Mesenchymal stem cell (in vitro differentiated cells and primary cell): ENCODE data around the gene TAP2.
A peak's percentile ranks its signal among the peaks of the same experiment; 100 is the strongest.

Source experiments
- DNase-seq: peaks from one replicate; pipeline ENCODE4 v3.0.0-alpha.2; 2013
- H2AFZ ChIP-seq: one replicate; pipeline ENCODE4 v1.6.1; 2013; ENCODE audit warnings: low read depth, mild to moderate bottlenecking, control low read depth, inconsistent platforms, low read length, moderate library complexity
- H2AK5ac ChIP-seq: 2 replicates; pipeline ENCODE4 v1.6.1; 2013; ENCODE audit warnings: low read length, moderate library complexity, mild to moderate bottlenecking, inconsistent platforms; ENCODE audit not compliant: severe bottlenecking
- H2BK120ac ChIP-seq: one replicate; pipeline ENCODE4 v1.6.1; 2013; ENCODE audit warnings: low read depth, mild to moderate bottlenecking, inconsistent platforms, low read length, moderate library complexity
- H2BK12ac ChIP-seq, 2 experiments: one replicate each; pipeline ENCODE4 v1.6.1; 2013; ENCODE audit warnings: inconsistent platforms in 2 of 2, low read length in 2 of 2, mild to moderate bottlenecking in 2 of 2, moderate library complexity in 2 of 2, control low read depth in 1 of 2
- H2BK15ac ChIP-seq: one replicate; pipeline ENCODE4 v1.6.1; 2013; ENCODE audit warnings: mild to moderate bottlenecking, low read depth, inconsistent platforms; ENCODE audit not compliant: poor library complexity, severe bottlenecking
- H2BK5ac ChIP-seq: 2 replicates; pipeline ENCODE4 v1.6.1; 2013; ENCODE audit warnings: low read depth, mild to moderate bottlenecking, low read length, control low read depth, inconsistent platforms; ENCODE audit not compliant: poor library complexity, severe bottlenecking
- H3K14ac ChIP-seq, 2 experiments: one replicate each; pipeline ENCODE4 v1.6.1; 2013; ENCODE audit warnings: inconsistent platforms in 2 of 2, low read length in 2 of 2, control low read depth in 1 of 2, mild to moderate bottlenecking in 1 of 2, moderate library complexity in 1 of 2
- H3K18ac ChIP-seq, 2 experiments: one replicate each; pipeline ENCODE4 v1.6.1; 2013; ENCODE audit warnings: inconsistent platforms in 2 of 2, low read length in 2 of 2, control low read depth in 1 of 2, low read depth in 1 of 2, mild to moderate bottlenecking in 1 of 2
- H3K23ac ChIP-seq, 2 experiments: one replicate each; pipeline ENCODE4 v1.6.1; 2013; ENCODE audit warnings: inconsistent platforms in 2 of 2, low read length in 2 of 2, mild to moderate bottlenecking in 2 of 2, moderate library complexity in 2 of 2, control low read depth in 1 of 2
- H3K27ac ChIP-seq: 2 replicates; pipeline ENCODE4 v1.5.1; 2013; ENCODE audit warnings: mild to moderate bottlenecking, moderate library complexity, low read length, control low read depth, inconsistent platforms; ENCODE audit not compliant: poor library complexity, severe bottlenecking
- H3K27me3 ChIP-seq, 2 experiments: 2 replicates each; pipeline versions ENCODE4 v1.6.1 to v1.7.0; 2013; ENCODE audit warnings: low read length in 2 of 2, mild to moderate bottlenecking in 2 of 2, moderate library complexity in 2 of 2, control low read depth in 1 of 2, inconsistent platforms in 1 of 2; ENCODE audit not compliant: control insufficient read depth in 1 of 2, insufficient read depth in 1 of 2
- H3K36me3 ChIP-seq, 2 experiments: 2 replicates each; pipeline versions ENCODE4 v1.6.1 to v1.7.0; 2013; ENCODE audit warnings: low read length in 2 of 2, control low read depth in 1 of 2, inconsistent platforms in 1 of 2, low read depth in 1 of 2, mild to moderate bottlenecking in 1 of 2; ENCODE audit not compliant: insufficient read depth in 2 of 2, control insufficient read depth in 1 of 2
- H3K4ac ChIP-seq, 2 experiments: one replicate each; pipeline ENCODE4 v1.6.1; 2013; ENCODE audit warnings: inconsistent platforms in 2 of 2, low read length in 2 of 2, mild to moderate bottlenecking in 2 of 2, moderate library complexity in 2 of 2, control low read depth in 1 of 2, low read depth in 1 of 2
- H3K4me1 ChIP-seq: 2 replicates; pipeline ENCODE4 v1.6.1; 2013; ENCODE audit warnings: low read depth, low read length, control low read depth; ENCODE audit not compliant: control insufficient read depth, insufficient read depth
- H3K4me2 ChIP-seq: 2 replicates; pipeline ENCODE4 v1.6.1; 2013; ENCODE audit warnings: low read length, mild to moderate bottlenecking, inconsistent platforms; ENCODE audit not compliant: poor library complexity, severe bottlenecking
- H3K4me3 ChIP-seq, 2 experiments: 2 replicates each; pipeline versions ENCODE4 v1.5.1 to v1.7.0; 2013; ENCODE audit warnings: low read length in 2 of 2, mild to moderate bottlenecking in 2 of 2, control low read depth in 1 of 2, low read depth in 1 of 2; ENCODE audit not compliant: insufficient read depth in 1 of 2
- H3K79me1 ChIP-seq: replicated peaks from 2 replicates; pipeline ENCODE4 v1.6.1; 2013; ENCODE audit warnings: mild to moderate bottlenecking, control low read depth, low read length, inconsistent platforms; ENCODE audit not compliant: poor library complexity, severe bottlenecking
- H3K9ac ChIP-seq: 2 replicates; pipeline ENCODE4 v1.7.0; 2013; ENCODE audit warnings: mild to moderate bottlenecking, low read length, moderate library complexity
- H3K9me3 ChIP-seq: 2 replicates; pipeline ENCODE4 v1.7.0; 2013; ENCODE audit warnings: mild to moderate bottlenecking, low read length; ENCODE audit not compliant: control insufficient read depth
- H4K8ac ChIP-seq: one replicate; pipeline ENCODE4 v1.6.1; 2013; ENCODE audit warnings: inconsistent platforms, mild to moderate bottlenecking, low read length, moderate library complexity
- H4K91ac ChIP-seq: one replicate; pipeline ENCODE4 v1.6.1; 2013; ENCODE audit warnings: mild to moderate bottlenecking, low read length, inconsistent platforms
- WGBS: methylation state at CpG from one replicate; pipeline ENCODE4 v1.1.7; 2013; ENCODE audit warnings: mixed read lengths; 5-methylcytosine and 5-hydroxymethylcytosine counted together

The TAP2 gene

DNA sequence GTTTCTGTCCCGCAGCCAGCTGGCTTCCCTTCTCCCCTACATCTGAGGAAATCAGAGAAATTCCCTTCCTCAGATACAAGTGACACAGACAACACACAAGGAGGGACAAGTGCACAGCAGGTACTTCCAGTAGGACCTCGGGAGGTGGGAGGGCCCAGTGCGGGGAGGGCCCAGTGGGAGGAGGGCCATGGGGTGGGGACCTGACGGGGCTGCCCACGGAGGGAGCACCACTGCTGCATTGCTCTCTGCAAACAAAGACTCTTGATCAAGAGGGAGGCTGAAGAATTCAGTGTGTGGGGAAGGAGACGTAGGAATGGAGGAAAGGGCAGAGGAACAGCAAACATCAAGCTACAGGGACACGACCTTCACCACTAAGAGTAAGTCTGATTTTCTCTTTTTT is 9.0 kb downstream of the TAP2 start:
- H3K18ac ChIP-seq = no peak overlapping the region
- H3K27me3 ChIP-seq = no peaks in the 10 kb centered on the region
- H3K4ac ChIP-seq = no peak overlapping the region
- no peak overlapping the region for H2BK5ac ChIP-seq
- no peak overlapping the region for H3K9ac ChIP-seq
- peaks cover 29 to 65% of the 10 kb centered on the region in 2 experiments for H3K36me3 ChIP-seq
- H2AK5ac ChIP-seq = no peak overlapping the region
- no peak overlapping the region for H4K8ac ChIP-seq
- no peak overlapping the region for H2BK12ac ChIP-seq
- H3K27ac ChIP-seq = no peak overlapping the region
- H3K9me3 ChIP-seq = no peaks in the 10 kb centered on the region
- DNase-seq = no peak
- H2AFZ ChIP-seq = no peak overlapping the region
- no peak overlapping the region for H2BK120ac ChIP-seq
- no peaks in the 10 kb centered on the region for H3K4me1 ChIP-seq
- no peaks in the 10 kb centered on the region for H3K79me1 ChIP-seq
- no peak overlapping the region for H3K14ac ChIP-seq
- no peak overlapping the region for H2BK15ac ChIP-seq
- H4K91ac ChIP-seq = no peak overlapping the region
- H3K4me2 ChIP-seq = no peak overlapping the region
- no peak overlapping the region for H3K23ac ChIP-seq
- WGBS = 72% methylated on average over 7 of the region's 7 CpGs
- H3K4me3 ChIP-seq = no peak overlapping the region

DNA sequence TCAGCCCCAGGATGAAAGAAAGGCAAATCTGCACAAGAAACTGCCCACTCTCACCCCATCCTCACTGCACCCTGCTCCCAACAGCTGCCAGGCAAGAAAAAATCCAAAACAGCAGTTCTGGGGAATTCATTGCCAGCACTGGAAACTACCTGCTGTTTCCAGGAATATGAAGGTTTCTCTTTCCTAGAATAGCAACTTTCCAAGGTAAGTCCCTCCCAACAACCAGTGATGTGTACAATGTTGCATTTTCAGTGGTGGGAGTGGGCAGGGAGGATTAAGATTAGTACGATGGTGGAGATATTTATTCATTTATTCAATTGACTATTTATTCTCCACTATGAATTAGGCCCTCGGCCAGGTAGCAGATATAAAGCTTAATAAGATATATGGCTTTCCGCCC is 11.5 kb downstream of the TAP2 start:
- H2AK5ac ChIP-seq = no peak overlapping the region
- peaks cover 22 to 47% of the 10 kb centered on the region in 2 experiments for H3K36me3 ChIP-seq
- WGBS = 96% methylated on average over 2 of the region's 3 CpGs

GRCh38 chr6:32825966-32826365 is 12.6 kb downstream of the TAP2 start:
- no peak overlapping the region for H2BK15ac ChIP-seq

More for the DNA sequence above, 11.5 kb downstream of the TAP2 start:
- H3K9me3 ChIP-seq = no peaks in the 10 kb centered on the region
- H3K14ac ChIP-seq = no peak overlapping the region
- H2AFZ ChIP-seq = no peak overlapping the region
- no peaks in the 10 kb centered on the region for H3K79me1 ChIP-seq
- H3K27ac ChIP-seq = no peak overlapping the region
- H3K4me3 ChIP-seq = no peak overlapping the region
- H3K4me2 ChIP-seq = no peak overlapping the region
- H3K4me1 ChIP-seq = no peaks in the 10 kb centered on the region
- no peak overlapping the region for H4K91ac ChIP-seq
- no peak for DNase-seq
- H3K23ac ChIP-seq = no peak overlapping the region
- H2BK5ac ChIP-seq = no peak overlapping the region
- H3K18ac ChIP-seq = no peak overlapping the region
- no peak overlapping the region for H2BK12ac ChIP-seq
- H4K8ac ChIP-seq = no peak overlapping the region
- H3K9ac ChIP-seq = no peak overlapping the region
- H2BK120ac ChIP-seq = no peak overlapping the region
- no peaks in the 10 kb centered on the region for H3K27me3 ChIP-seq
- no peak overlapping the region for H3K4ac ChIP-seq
- H2BK15ac ChIP-seq = no peak overlapping the region

DNA sequence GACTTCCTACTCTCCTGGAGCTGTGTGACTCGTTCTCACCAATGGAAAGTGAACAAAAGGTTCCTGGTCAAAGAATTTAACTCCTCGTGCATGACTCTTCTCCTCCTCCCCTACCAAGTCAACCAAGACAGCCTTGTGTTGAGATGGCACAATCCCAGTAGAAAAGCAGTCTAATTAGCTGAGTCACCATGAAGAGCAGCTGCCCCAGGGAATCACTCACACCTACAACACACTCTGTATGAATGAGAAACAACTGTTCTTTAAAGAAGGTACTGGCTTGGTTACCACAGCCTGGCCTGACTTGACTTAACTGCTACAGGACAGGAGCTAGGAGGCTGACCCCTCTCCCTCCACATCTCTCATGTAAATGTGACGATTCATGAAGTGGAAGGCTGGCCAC is 18.8 kb downstream of the TAP2 start:
- Histone ChIP-seq H2BK120ac (no peak overlapping the region), H4K91ac (no peak overlapping the region), H2AFZ (no peak overlapping the region), H4K8ac (no peak overlapping the region), H3K27me3 (no peaks in the 10 kb centered on the region), H3K4me1 (peaks cover 5% of the 10 kb centered on the region), H2BK12ac (no peak overlapping the region), H3K4me2 (no peak overlapping the region), H3K36me3 (no peaks in the 10 kb centered on the region), H2AK5ac (no peak overlapping the region), H3K27ac (no peak overlapping the region), H2BK5ac (no peak overlapping the region), H2BK15ac (no peak overlapping the region), H3K9me3 (no peaks in the 10 kb centered on the region), H3K9ac (no peak overlapping the region), H3K14ac (no peak overlapping the region), H3K23ac (no peak overlapping the region), H3K79me1 (no peaks in the 10 kb centered on the region), H3K4me3 (no peak overlapping the region), H3K18ac (peak overlapping the region in 1 of 2 experiments; percentile 15), H3K4ac (no peak overlapping the region)
- peak; percentile 62 for DNase-seq
- 66% methylated on average over 3 of the region's 3 CpGs for WGBS

More at GRCh38 chr6:32825966-32826365, 12.6 kb downstream of the TAP2 start:
- Histone ChIP-seq H4K91ac (no peak overlapping the region), H3K9ac (peak overlapping the region; percentile 15), H2BK12ac (no peak overlapping the region), H3K4me2 (no peak overlapping the region), H2AK5ac (no peak overlapping the region), H2BK5ac (no peak overlapping the region), H3K27ac (no peak overlapping the region), H2BK120ac (no peak overlapping the region), H3K36me3 (peaks cover 22 to 36% of the 10 kb centered on the region in 2 experiments), H3K4me1 (no peaks in the 10 kb centered on the region), H3K23ac (no peak overlapping the region), H3K4ac (no peak overlapping the region), H4K8ac (no peak overlapping the region), H3K4me3 (no peak overlapping the region), H3K18ac (no peak overlapping the region), H3K14ac (no peak overlapping the region), H3K79me1 (no peaks in the 10 kb centered on the region), H3K9me3 (no peaks in the 10 kb centered on the region), H3K27me3 (no peaks in the 10 kb centered on the region), H2AFZ (no peak overlapping the region)
- DNase-seq = peak; percentile 70
- WGBS = 55% methylated on average over 1 of the region's 2 CpGs
